NCI-H2107 treated with DMSO at 0.1 percent for 48 hours (cell line): Measurements from ENCODE around the gene CEP164.

Source experiments
- DNase-seq: peaks from one replicate; lab custom pipeline; 2025; ENCODE audit not compliant: unreplicated experiment; lab: John Stamatoyannopoulos, UW

CEP164 gene

DNA sequence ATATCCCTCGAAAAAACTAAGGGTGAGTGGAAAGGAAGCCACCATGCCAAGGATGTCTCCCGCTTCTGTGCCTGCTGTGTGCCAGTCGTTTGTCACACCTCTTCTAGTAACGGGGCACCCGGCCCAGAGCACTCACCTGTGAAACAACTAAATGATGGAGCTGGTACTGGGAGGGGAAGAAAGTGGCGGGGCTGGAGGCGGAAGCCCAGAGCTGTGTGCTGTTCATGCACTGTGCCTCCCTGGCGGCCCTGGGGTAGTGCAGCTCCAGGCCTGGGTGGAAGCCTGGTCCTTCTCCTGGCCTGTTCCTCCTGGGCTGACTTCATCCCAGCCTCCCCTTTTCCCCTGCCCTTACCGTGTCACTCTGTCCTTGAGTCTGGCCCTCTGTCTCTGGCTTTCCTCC lies 130.2 kb downstream of the CEP164 start:
- no peak for DNase-seq

- DNase-seq: peak; percentile 90
These were observed 130.8 kb downstream of the CEP164 start for GRCh38 chr11:117458275-117459122.

GRCh38 chr11:117459123-117459978 lies 131.7 kb downstream of the CEP164 start:
- DNase-seq: no peak

GRCh38 chr11:117459979-117460300 lies 132.3 kb downstream of the CEP164 start:
- no peak for DNase-seq

DNA sequence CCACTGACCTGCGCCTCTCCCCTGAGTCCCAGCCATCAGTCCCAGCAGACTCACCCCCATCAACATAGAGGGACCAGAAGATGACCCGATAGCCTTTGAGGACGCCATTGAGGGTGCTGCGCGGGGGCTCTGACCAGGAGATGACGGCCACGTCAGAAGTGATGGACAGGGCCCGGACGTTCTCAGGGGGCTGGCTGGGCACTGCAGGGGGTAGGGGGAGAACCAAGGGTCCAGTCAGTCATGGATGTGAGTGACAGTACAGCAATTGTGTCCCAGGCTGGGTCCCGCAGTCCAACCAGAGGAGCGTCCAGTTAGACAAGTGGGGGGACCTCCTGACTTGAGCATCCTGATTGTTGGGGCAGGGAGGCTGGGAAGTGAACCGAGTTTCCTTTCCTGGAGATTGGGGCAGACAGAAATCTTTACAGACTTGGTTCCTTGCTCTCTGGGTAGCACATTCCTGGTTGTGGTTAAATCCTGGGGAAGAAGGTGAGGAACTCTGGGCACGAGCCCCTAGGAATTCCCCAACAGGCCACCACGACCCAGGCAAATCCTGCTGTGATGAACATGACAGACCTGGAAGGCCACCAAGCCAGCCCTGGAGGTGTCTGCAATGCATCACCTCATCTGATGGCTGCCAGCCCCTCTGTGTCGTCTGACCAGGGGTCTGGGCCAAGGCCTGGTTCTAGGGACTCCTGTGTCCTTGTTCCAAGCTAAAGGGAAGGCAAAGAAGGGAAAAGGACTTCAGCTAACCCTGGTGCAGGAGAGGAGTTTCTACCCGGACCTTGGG lies 133.9 kb downstream of the CEP164 start:
- DNase-seq: no peak

GRCh38 chr11:117462183-117462863 lies 134.7 kb downstream of the CEP164 start:
- DNase-seq: no peak

GRCh38 chr11:117462864-117463247 lies 135.2 kb downstream of the CEP164 start:
- DNase-seq: no peak
